Liver (tissue), 3 donors: ENCODE results near the gene ZNF398.

Source experiments
- GABPA ChIP-seq, 2 donors: IDR thresholded peaks in 1 of 2; conservative IDR thresholded peaks in 1 of 2; 2 replicates each; pipeline ENCODE4 v1.6.1; 2016; ENCODE audit warnings: antibody characterized with exemption in 2 of 2, mild to moderate bottlenecking in 1 of 2, moderate library complexity in 1 of 2
- HNF4G ChIP-seq: IDR thresholded peaks from 2 replicates; pipeline ENCODE4 v1.6.1; 2016; ENCODE audit warnings: antibody characterized with exemption
- SP1 ChIP-seq: IDR thresholded peaks from 2 replicates; pipeline ENCODE4 v1.6.1; 2018; ENCODE audit warnings: antibody characterized with exemption, mild to moderate bottlenecking
- TF ChIP-seq, protein P1 (sequence below): fragments of 150-350 bp; IDR thresholded peaks from 2 replicates; pipeline ENCODE4 v1.5.1; 2017; ENCODE audit warnings: improper control_type of control experiment, low read depth, low read length; ENCODE audit not compliant: missing input control
- TF ChIP-seq, protein P2 (sequence below): IDR thresholded peaks from 2 replicates; pipeline ENCODE4 v1.6.1; 2016; ENCODE audit warnings: antibody characterized with exemption
- donor health status: healthy.
- donor health status: healthy.

DNA sequence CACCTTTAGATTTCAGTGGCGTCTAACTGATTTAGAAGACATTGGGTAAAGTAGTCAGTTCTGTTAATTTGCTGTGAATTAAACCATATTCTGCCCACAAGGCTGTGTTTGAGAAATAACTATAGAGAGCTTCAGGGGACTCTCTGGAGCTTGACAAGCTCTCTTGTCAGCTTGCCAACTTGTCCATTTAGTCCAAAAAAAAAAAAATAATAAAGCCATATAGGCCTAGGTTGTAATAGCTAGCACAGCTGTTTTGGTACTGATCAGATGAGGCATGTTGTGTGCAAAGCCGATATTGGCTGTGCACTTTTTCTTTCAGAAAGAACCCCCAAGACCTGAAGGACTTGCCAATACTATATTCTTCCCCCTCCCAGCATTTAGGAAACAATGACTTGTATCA, 27.9 kb downstream of the ZNF398 start:
- TF ChIP-seq HNF4G (no peak), SP1 (no peak), GABPA (IDR thresholded peaks at IDR 0.05 in 1 of 2, conservative IDR thresholded peaks at IDR 0.05 in 1 of 2) (no peak)
- TF ChIP-seq, protein P1, sequence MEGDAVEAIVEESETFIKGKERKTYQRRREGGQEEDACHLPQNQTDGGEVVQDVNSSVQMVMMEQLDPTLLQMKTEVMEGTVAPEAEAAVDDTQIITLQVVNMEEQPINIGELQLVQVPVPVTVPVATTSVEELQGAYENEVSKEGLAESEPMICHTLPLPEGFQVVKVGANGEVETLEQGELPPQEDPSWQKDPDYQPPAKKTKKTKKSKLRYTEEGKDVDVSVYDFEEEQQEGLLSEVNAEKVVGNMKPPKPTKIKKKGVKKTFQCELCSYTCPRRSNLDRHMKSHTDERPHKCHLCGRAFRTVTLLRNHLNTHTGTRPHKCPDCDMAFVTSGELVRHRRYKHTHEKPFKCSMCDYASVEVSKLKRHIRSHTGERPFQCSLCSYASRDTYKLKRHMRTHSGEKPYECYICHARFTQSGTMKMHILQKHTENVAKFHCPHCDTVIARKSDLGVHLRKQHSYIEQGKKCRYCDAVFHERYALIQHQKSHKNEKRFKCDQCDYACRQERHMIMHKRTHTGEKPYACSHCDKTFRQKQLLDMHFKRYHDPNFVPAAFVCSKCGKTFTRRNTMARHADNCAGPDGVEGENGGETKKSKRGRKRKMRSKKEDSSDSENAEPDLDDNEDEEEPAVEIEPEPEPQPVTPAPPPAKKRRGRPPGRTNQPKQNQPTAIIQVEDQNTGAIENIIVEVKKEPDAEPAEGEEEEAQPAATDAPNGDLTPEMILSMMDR = no peak
- TF ChIP-seq, protein P2, sequence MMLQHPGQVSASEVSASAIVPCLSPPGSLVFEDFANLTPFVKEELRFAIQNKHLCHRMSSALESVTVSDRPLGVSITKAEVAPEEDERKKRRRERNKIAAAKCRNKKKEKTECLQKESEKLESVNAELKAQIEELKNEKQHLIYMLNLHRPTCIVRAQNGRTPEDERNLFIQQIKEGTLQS = no peak
